Esophagus mucosa (tissue), 1 donor: ENCODE measurements around the gene PRMT2. TPM values are rescaled to one million over a fixed set of nuclear protein-coding genes. Genes with fewer than 3 reads are reported as not detected.

Experiments used
- ATAC-seq: fragments of 200-7000 bp; cut with Tn5 transposase; one replicate; pipeline ENCODE4 v1.9.1; 2020
- total RNA-seq: library from RNA; stranded (reverse); gene quantifications from one replicate; pipeline ENCODE4 v1.2.4, GENCODE V29; 2023
- donor health status: DM: yes; HTN: yes; CAD: no.

Gene PRMT2
- total RNA-seq, result 71.1 TPM

DNA sequence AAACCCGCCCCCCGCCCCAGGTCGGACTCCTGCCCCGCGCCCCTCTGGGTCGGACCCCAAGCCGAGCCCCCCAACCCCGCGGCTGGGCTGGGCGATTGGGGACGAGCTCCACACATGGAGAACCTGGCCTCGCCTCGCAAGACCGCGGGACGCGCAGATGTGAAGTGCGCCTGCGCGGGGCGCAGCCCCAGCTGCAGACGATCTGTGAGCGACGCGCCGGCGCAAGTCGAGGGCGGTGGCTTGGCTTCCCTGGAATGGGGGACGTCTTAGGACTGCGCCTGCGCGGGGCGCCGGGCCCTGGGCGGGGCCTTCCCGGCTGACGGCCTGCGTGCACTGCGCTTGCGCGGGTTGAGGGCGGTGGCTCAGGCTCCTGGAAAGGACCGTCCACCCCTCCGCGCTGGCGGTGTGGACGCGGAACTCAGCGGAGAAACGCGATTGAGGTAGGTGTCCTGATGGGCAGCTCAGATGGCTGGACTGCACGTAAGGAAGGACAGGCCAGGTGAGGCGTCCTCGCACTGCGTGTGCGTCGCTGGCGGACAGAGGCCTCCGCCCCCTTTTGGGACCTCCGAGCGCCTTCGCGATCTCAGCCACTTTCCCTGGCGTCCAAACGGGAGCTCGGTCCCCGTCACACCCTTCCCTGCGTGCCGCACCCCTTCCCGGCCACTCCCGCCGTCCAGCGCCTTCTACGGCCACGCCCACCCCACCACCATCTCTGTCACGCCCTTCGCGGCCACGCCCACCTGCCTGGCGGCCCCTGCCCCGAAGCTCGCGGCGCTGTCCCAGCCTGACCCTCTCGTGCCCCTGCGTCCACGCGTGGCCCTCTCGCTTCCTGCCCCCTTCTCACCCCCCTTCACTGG lies at the start of gene PRMT2:
Gene PRMT2 (plus strand): TSS at position 351 of the 857 bp plus-strand sequence. CDS start 1,278 bp downstream, outside the sequence.
- peak; percentile 94 for ATAC-seq

DNA sequence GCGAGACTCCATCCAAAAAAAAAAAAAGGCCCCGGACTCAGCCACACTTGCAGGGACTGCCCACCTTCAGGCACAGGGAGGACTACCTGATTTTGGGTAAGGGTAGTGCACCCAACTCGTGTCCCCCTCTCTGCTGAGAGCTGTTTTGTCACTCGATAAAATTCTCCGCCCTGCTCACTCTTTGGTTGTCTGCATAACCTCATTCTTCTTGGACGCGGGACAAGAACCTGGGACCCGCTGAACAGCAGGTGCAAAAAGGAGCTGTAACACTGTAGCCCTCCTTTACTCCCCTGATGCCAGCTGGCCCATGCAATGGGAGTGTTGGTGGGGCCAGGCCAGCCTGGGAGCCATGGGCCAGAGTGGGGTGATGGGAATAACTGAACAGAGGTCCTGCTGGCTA lies 41.2 kb upstream of the PRMT2 start:
- no peak for ATAC-seq

DNA sequence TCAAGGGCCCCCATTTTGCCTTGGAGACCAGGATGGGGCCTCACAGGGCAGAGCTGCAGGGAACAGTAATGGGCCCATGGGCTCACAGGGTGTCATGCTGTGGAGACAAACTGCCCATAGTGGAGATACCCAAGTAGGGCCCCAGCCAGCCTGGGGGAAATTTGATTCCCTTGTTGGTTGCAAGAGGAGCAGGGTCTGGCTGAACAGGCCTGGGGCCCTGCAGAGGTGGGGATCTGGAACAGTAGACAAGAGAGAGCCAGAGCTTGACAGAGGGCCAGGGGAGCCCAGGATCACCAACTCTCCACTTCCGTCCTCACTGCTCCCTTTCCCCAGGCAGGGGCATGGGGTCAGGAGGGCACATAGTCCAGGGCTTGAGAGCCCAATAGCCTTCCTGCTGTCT lies 39.3 kb upstream of the PRMT2 start:
- no peak for ATAC-seq

DNA sequence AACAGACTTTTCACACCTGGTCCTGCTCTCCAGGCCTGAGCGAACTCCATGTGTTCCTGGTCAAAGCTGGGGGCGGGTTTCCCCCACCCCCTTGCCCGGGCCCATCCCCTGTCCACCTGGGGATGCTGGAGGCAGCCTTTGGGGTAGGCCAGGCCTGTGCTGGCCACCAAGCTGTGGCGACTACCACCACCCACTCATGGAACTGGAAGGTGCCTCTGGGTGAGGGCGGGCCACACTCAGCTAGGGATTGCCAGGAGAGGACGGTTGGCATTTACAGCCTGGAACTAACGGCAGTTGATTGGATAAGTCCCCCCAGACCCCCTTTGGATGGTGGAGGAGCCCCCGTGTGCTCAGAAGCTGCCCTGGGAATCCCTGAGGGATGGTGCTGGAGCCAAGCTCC lies 38.4 kb upstream of the PRMT2 start:
- peak; percentile 34 for ATAC-seq

DNA sequence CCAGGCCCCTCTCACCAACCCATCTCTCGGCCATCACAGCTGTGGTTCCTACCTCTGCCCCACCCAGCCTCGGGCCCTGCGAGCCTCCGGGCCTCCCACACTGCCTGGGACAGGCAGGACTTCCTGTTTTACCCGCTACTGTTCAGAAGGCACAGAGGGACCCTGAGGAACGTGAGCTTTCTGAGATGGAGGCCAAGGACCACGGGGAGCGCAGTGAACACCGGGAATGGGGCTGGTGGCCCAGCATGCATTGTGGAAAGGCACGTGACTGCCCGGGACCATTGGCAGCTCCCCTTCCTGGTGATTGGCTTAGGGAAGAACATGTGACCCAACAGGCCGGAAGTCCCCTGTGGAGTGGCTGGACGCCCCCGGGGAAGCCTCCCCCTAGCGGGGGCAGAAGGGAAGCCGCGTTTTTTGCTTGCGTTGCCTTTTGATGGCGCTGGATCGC lies 37.6 kb upstream of the PRMT2 start:
- ATAC-seq, result no peak

DNA sequence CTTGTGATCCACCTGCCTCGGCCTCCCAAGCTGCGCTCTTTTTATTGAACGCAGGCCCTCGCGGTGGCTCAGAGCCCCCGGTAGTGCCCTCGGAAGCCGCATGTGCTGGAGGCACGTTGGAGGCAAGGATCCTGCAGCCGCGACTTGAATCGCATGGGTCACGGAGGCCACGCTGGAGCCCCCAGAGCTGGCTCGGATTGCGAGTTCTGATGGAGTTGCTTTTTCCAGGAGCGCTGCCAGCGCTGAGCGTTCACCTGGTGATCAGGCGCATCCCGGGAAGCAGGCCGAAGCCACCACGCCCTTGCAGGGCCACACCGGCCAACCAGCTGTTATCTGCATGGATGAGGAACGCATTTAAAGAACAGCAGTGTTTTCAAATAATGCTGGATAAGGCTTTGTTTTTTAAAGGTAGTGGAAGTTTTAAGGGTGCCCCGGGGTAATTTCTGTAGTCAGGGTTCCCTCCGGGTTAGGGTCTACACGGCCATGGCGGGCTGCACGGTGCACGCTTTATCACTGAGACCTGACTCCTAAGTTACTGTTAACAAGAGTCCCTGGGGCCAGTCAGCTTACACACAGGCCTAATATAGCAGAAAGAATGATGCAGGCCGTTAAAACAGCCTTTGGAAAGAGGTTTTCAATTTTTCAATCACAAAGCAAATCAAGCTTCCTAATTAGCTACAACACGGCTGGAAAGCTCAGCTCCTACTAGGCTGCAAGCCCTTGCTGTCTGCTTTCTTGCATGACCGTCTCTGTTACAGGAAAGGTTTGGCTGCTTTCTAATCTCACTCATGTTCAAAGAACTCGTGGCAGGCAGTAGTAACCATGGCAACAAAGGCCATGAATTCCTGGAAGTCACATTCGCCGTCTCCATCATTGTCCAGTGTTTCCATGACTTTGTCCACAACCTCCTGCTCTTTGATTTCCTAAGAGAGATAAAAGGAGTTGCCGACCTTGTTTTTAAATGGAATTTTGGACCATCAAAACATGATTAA lies 36.6 kb upstream of the PRMT2 start:
- ATAC-seq, result peak; percentile 12

DNA sequence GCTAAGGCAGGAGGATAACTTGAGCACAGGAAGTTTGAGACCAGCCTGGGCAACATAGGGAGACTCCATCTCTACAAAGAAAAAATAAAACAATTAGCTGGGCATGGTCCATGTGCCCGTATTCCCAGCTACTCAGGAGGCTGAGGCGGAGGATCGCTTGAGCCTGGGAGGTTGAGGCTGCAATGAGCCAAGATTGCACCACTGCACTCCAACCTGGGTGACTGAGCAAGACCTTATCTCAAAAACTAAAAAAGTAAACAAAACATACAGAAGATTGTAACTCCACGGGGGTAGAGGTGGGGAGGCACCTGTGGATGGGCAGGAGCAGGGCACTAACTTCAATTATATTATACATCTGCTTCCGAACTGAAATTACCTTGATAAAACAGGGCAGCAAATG lies 35.2 kb upstream of the PRMT2 start:
- ATAC-seq, result no peak

DNA sequence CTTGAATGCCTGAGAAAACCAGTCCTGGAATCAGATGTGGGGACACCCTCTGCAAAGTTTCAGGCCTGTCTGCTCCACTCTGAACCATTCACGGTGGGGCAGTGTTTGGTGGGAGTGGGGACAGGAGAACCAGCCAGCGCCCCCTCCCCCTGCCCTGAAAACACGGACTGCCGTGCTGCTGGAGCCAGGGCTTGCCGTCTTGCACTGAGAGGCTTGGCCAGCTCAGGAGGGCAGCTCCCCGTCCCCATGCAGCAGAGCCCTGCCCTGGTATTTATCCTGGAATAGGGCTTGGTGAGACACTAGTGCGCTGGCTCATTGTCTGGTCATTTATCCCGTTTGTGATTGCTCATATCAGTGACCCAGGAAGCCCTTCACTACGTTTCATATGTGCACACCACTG lies 34.5 kb upstream of the PRMT2 start:
- ATAC-seq, result no peak

DNA sequence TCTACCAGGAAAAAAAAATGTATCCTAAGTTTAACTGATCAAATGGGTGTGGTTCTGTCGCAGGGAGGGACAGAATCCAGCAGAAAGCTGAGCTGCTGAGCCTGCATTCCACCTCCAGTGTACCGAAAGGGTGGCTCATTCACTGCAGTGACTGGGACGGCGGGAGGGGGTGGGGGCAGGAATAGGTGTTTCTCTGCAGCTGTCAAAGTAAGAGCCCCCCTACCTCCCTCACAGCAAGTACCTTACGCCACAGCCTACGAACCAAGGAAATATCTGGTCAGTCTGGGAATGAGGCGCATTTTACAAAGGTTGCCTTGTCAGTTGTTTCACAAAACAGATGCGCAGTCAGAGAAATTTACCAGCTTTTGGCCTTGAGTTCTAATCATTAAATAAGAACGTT lies 32.2 kb upstream of the PRMT2 start:
- ATAC-seq, result no peak

DNA sequence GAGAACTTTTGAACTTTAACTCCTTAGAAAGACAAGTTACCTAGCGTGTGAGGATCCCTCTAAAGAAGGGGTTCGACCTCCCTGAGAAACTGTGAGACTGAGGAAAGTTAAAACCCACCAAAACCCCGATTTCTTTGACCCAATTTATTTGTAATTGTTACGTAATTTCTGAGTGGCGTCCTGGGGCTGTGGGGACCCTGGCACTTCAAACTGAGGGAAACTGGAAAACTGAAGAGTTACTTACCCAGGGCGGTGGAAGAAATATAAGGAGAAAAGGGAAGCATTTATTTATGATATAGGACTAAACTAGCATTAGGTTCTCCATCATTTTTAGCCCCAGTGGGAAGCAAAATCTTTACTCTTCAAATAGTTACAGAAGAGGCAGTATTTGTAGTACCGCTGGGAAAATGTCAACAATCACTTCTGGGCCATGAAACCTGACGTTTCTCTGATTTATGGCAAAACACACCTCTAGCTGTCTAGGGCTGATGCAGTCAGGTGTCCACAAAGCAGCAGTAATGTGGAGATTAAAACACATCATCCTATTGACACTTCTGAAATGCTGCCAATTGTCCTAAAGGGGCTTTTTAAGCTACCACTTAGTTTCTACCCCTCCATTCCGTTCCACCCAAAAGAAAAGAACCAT lies 31.0 kb upstream of the PRMT2 start:
- ATAC-seq, result no peak

DNA sequence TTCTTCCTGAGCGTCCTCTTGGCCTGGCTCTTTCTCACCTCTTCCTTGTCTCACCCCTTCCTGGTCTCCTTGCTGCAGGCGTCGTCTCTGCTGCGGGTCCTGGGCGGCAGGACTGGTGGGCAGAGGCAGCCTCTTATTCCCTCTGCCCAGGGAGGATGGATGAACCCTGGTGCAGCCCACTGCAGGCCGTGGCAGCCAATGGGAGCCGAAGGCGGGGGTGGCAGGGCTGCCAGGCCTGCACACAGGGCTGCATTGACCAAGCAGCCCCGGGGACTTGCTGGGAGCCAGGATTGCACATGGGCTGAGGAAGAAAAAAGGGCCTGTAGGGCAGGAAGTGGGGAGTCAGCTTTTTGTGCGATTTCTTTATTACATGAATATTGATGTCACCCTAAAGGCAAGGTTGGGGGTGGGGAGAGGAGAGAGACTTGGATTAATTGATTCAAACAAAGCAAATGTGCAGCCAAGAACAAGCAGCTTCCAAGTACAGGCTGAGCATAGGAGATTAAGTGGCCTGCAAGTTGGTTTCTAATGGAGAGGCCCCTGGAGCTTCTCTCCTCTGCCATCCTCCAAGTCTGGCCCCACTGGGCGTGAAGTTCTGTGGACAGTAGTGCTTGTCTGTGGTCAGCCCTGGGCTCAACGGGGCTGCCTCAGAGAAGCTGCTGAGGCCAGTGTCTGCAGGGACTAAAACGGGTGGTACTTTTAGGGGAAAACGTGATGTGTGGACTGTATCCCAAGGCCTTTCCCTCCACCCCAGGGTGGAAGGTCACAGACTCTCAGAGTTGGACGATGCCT lies 30.3 kb upstream of the PRMT2 start, which contains the start of gene S100B:
Gene S100B (minus strand): TSS at position 108 of the 792 bp plus-strand sequence. CDS start 2,667 bp downstream, outside the sequence.
- no peak for ATAC-seq

DNA sequence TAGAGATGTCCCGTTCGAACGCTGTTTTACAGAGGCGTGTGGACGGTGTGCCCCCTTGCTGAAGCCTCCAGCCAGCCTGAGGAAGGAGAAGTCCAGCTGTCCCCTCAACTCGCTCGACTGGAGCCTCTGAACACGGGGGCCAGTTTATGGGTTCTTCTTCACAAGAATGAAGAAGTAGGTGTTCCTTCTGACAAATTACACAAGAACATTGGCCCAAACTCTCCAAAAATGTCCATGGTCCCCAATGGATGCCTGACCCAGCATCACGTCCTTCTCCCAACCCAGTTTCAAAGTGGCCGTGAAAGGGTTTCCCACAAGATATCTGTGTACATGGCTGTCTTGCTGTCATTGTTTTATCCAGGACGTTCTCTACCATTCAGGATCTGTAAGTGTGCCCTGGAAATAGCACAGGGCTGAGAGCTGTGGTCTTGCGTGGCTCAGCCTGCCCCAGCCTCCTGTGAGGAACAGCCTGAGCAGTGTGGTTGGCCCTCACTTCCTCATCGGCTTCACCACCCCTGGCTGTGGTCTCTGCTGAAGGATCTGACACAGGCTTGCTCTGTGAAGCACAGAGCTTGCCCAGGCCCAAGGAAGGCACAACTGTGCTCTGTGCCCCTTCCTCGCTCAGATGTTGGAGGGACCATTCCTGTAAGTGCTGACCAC lies 29.6 kb upstream of the PRMT2 start:
- peak; percentile 47 for ATAC-seq

DNA sequence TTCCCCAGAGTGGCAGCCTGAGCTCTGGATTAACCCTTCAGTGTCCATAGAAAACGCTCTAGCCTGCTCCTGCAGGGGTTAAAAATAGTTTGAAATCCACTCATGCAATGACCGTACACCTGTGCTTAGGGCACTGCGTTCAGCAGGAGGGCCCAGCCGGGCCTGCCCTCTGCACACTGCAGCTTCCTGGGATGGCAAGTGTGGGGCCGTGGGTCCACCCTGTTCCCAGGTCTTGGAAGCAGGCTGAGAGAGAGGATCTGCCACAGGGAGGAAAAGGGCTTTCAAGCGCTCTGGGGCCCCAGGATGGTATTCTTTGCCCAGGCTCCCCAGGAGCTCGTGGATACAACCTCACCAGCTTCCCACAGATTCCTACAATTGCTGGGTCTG lies 29.1 kb upstream of the PRMT2 start:
- ATAC-seq, result peak; percentile 25

DNA sequence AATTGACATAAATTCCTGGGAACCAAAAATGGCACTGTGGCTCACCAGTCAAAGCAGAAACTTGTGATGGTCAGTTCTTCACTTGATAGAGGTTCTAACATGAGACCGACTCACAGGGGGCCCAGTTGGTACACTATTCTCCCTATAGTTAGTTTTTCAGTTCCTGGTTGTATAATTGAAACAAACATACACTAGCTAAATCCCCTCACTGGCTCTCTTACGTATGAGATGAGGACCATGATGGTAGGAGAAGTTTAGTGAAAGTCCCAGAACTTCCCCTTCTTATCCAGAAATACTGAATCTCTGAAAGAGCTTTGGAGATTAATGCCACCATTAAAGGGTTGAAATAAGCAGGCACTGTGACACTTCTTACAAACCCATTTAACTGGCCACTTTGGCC lies 27.8 kb upstream of the PRMT2 start:
- no peak for ATAC-seq

DNA sequence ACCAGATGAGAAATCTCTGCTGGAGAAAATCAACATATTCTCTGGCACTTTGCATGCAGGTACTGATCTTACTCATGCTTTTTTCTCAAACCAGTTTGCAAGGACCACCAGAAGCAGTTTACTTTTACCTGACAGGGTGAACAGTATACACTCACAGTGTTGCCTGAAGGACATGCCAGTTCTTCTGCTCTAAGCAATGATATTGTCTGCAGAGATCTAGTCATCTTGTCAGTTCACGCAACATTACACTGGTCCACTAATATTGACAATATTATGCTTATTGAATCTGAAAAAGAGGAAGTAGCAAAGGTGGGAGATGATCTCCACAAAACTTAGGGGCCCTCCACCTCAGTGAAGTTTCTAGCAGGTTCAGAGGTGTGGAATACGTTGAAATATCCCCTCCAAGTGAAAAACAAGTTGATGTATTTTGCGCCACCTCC lies 26.8 kb upstream of the PRMT2 start:
- no peak for ATAC-seq

DNA sequence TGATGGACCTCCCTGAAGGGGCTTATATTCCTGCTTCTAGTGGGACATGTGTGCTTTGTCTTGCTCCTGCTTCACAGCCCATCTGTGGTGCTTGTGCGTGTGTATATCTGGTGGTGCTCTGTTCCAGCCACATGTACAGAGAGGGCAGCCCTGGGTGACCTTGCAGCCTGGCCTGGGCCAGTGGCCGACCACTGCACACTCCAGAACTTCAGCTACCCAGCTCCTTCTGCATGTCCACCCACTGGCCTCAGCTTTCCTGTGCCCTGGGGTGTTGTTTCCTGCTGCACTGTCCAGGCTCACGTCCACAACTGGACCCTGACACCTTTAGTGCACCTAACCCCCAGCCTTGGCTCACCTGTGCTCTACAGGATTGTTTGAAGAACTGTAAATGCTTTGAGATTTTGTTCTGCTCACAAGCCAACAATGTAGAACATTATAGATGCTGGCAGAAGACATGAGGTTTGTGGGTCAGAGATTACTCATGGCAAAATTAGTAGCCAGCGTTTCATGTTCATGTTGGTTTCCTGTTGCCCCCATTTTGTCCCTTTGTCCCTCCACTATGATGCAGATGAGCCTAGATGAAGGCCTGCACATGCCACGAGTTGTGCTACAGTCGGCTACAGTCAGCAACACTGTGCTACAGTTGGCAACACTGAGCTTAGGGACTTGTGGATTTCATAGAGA lies 25.3 kb upstream of the PRMT2 start:
- ATAC-seq, result no peak

DNA sequence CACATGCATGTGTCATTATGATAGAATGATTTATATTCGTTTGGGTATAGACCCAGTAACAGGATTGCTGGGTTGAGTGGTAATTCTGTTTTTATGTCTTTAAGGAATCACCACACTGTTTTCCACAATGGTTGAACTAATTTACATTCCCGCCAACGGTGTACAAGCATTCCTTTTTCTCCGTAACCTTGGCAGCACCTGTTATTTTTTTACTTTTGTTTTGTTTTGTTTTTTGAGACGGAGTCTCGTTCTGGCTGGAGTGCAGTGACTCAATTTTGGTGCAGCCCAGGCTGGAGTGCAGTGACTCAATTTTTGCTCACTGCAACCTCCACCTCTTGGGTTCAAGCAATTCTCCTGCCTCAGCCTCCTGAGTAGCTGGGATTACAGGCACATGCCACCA lies 22.1 kb upstream of the PRMT2 start:
- ATAC-seq, result no peak

DNA sequence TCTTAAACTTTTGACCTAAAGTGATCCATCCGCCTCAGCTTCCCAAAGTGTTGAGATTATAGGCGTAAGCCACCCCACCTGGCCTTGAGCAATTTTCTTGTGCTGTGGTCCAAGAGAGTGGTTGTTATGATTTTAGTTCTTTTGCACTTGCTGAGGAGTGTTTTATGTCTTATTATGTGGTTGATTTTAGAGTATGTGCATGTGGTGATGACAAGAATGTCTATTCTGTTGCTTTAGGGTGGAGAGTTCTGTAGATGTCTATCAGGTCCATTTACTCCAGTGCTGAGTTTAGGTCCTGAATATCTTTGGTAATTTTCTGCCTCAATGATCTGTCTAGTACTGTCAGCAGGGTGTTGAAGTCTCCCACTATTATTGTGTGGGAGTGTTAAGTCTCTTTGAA lies 19.4 kb upstream of the PRMT2 start:
- ATAC-seq, result no peak

DNA sequence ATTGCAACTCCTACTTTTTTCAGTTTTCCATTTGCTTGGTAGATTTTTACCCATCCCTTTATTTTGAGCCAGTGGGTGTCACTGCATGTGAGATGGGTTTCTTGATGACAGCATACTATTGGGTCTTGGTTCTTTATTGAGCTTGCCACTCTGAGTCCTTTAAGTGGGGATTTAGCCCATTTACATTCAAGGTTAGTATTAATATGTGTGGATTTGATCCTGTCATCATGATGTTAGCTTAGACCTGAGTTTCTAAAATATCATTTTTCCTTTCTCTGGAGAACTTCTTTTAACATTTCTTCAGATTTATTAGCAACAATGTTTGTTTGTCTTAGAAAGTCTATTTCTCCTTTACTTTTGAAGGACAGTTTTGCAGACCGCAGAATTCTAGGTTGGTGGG lies 18.8 kb upstream of the PRMT2 start:
- no peak for ATAC-seq

DNA sequence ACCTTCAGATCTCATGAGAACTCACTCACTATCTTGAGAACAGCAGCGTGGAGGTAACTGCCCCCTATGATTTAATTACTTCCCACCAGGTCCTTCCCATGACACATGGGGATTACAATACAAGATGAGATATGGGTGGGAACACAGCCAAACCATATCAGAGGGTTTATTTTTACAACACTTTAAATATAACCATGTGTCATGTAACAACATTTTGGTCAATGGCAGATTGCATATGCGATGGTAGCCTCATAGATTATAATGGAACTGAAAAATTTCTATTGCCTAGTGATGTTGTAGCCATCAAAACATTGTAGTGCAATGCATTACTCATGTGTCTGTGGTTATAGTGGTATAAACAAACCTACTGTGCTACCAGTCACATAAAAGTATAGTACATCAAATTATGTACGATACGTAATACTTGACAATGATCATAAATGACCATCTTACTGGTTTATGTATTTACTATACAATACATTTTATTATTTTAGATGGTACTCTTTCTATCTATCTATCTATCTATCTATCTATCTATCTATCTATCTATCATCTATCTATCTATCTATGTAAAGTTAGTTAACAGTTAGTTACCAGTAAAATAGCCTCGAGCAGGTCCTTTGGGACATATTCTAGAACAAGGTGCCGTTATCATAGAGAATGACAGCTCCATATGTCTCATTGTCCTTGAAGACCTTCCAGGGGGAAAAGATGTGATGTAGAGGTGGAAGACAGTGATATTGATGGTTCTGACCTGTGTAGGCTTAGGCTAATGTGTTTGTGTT lies 18.0 kb upstream of the PRMT2 start:
- ATAC-seq, result no peak
